H9 (cell line): Measurements from ENCODE around the gene NTN3. TPM values are rescaled to one million over a fixed set of nuclear protein-coding genes. Genes with fewer than 3 reads are reported as not detected.

Experiments used
- DNase-seq: peaks from one replicate; pipeline ENCODE4 v3.0.0-alpha.2; 2017
- H2AFZ ChIP-seq: one replicate; pipeline ENCODE4 v1.6.1; 2013; ENCODE audit warnings: mild to moderate bottlenecking, low read length, control low read depth, moderate library complexity
- H2AK5ac ChIP-seq: 2 replicates; pipeline ENCODE4 v1.6.1; 2013; ENCODE audit warnings: low read length, control low read depth, mixed read lengths; ENCODE audit not compliant: insufficient read length
- H2BK120ac ChIP-seq: one replicate; pipeline ENCODE4 v1.6.1; 2013; ENCODE audit warnings: low read depth, mild to moderate bottlenecking, low read length, control low read depth, inconsistent platforms; ENCODE audit not compliant: poor library complexity, severe bottlenecking
- H2BK12ac ChIP-seq: 2 replicates; pipeline ENCODE4 v1.6.1; 2013; ENCODE audit warnings: low read length, control low read depth, mixed read lengths, low read depth; ENCODE audit not compliant: insufficient read length
- H2BK15ac ChIP-seq: 2 replicates; pipeline ENCODE4 v1.6.1; 2013; ENCODE audit warnings: low read depth, low read length, control low read depth
- H2BK20ac ChIP-seq: one replicate; pipeline ENCODE4 v1.6.1; 2013; ENCODE audit warnings: low read depth, mild to moderate bottlenecking, low read length, control low read depth, inconsistent platforms; ENCODE audit not compliant: poor library complexity, severe bottlenecking
- H2BK5ac ChIP-seq: 2 replicates; pipeline ENCODE4 v1.6.1; 2013; ENCODE audit warnings: low read length, control low read depth, mixed read lengths; ENCODE audit not compliant: insufficient read length
- H3K14ac ChIP-seq: 2 replicates; pipeline ENCODE4 v1.6.1; 2013; ENCODE audit warnings: low read length, control low read depth; ENCODE audit not compliant: insufficient read depth
- H3K18ac ChIP-seq: 2 replicates; pipeline ENCODE4 v1.6.1; 2013; ENCODE audit warnings: low read depth, mild to moderate bottlenecking, mixed read lengths, low read length, control low read depth; ENCODE audit not compliant: insufficient read length
- H3K23ac ChIP-seq: 2 replicates; pipeline ENCODE4 v1.6.1; 2013; ENCODE audit warnings: low read length, control low read depth, mixed read lengths, low read depth; ENCODE audit not compliant: insufficient read length
- H3K23me2 ChIP-seq: 2 replicates; pipeline ENCODE4 v1.6.1; 2013; ENCODE audit warnings: low read depth, mild to moderate bottlenecking, mixed read lengths, low read length, control low read depth; ENCODE audit not compliant: insufficient read length, poor library complexity, severe bottlenecking
- H3K27ac ChIP-seq: 2 replicates; pipeline ENCODE4 v1.5.1; 2013; ENCODE audit warnings: low read length, control low read depth, mixed read lengths, low read depth; ENCODE audit not compliant: insufficient read length
- H3K27me3 ChIP-seq: 2 replicates; pipeline ENCODE4 v1.6.1; 2013; ENCODE audit warnings: low read length, control low read depth, inconsistent platforms; ENCODE audit not compliant: insufficient read depth
- H3K4ac ChIP-seq: 2 replicates; pipeline ENCODE4 v1.6.1; 2013; ENCODE audit warnings: low read depth, mild to moderate bottlenecking, control low read depth, inconsistent platforms, low read length, moderate library complexity
- H3K4me1 ChIP-seq: 2 replicates; pipeline ENCODE4 v1.6.1; 2013; ENCODE audit warnings: low read length, control low read depth, inconsistent platforms; ENCODE audit not compliant: insufficient read depth
- H3K4me2 ChIP-seq: 2 replicates; pipeline ENCODE4 v1.6.1; 2013; ENCODE audit warnings: low read length, control low read depth, mixed read lengths; ENCODE audit not compliant: insufficient read length, insufficient read depth
- H3K56ac ChIP-seq: 2 replicates; pipeline ENCODE4 v1.6.1; 2013; ENCODE audit warnings: low read depth, mild to moderate bottlenecking, mixed read lengths, low read length, control low read depth; ENCODE audit not compliant: insufficient read length
- H3K79me1 ChIP-seq: 2 replicates; pipeline ENCODE4 v1.6.1; 2013; ENCODE audit warnings: low read depth, mild to moderate bottlenecking, moderate library complexity, low read length, control low read depth, inconsistent platforms; ENCODE audit not compliant: insufficient read depth, poor library complexity, severe bottlenecking
- H3K79me2 ChIP-seq: 2 replicates; pipeline ENCODE4 v1.6.1; 2013; ENCODE audit warnings: low read length, control low read depth, inconsistent platforms; ENCODE audit not compliant: insufficient read depth
- H3K9ac ChIP-seq: 2 replicates; pipeline ENCODE4 v1.6.1; 2013; ENCODE audit warnings: low read length, control low read depth, mixed read lengths; ENCODE audit not compliant: insufficient read length; ENCODE audit errors: extremely low read depth
- H3K9me3 ChIP-seq: one replicate; pipeline ENCODE4 v1.6.1; 2013; ENCODE audit warnings: low read depth, low read length, inconsistent platforms; ENCODE audit not compliant: control insufficient read depth
- H3T11ph ChIP-seq: one replicate; pipeline ENCODE4 v1.6.1; 2013; ENCODE audit warnings: mild to moderate bottlenecking, low read length, control low read depth, inconsistent platforms
- H4K20me1 ChIP-seq: one replicate; pipeline ENCODE4 v1.6.1; 2013; ENCODE audit not compliant: control insufficient read depth, insufficient read length, insufficient read depth
- H4K5ac ChIP-seq: 2 replicates; pipeline ENCODE4 v1.6.1; 2013; ENCODE audit warnings: low read depth, mild to moderate bottlenecking, mixed read lengths, low read length, control low read depth; ENCODE audit not compliant: insufficient read length
- H4K8ac ChIP-seq: replicated peaks from 2 replicates; pipeline ENCODE4 v1.6.1; 2013; ENCODE audit warnings: low read length, control low read depth, mixed read lengths, low read depth; ENCODE audit not compliant: insufficient read length
- H4K91ac ChIP-seq: 2 replicates; pipeline ENCODE4 v1.6.1; 2013; ENCODE audit warnings: low read depth, mild to moderate bottlenecking, moderate library complexity, mixed read lengths, low read length, control low read depth; ENCODE audit not compliant: insufficient read length
- H3K27ac Mint-ChIP-seq, 3 experiments: 2 replicates in 2 of 3; 3 replicates in 1 of 3; pipeline ENCODE4 v1.8.0; 2020 to 2021; ENCODE audit warnings: mixed read lengths in 3 of 3, mild to moderate bottlenecking in 1 of 3, moderate library complexity in 1 of 3
- H3K27me3 Mint-ChIP-seq: 2 replicates; pipeline ENCODE4 v1.8.0; 2021; ENCODE audit warnings: low read depth, mild to moderate bottlenecking, moderate library complexity, mixed read lengths
- H3K36me3 Mint-ChIP-seq, 3 experiments: 2 replicates in 2 of 3; 3 replicates in 1 of 3; pipeline ENCODE4 v1.8.0; 2020 to 2021; ENCODE audit warnings: low read depth in 3 of 3, mixed read lengths in 3 of 3; ENCODE audit not compliant: insufficient read depth in 1 of 3
- H3K4me1 Mint-ChIP-seq, 2 experiments: 2 replicates each; pipeline ENCODE4 v1.8.0; 2020; ENCODE audit warnings: mixed read lengths in 2 of 2
- H3K4me3 Mint-ChIP-seq, 2 experiments: 2 replicates in 1 of 2; 3 replicates in 1 of 2; pipeline ENCODE4 v1.8.0; 2020 to 2021; ENCODE audit warnings: mild to moderate bottlenecking in 2 of 2, mixed read lengths in 2 of 2, moderate library complexity in 1 of 2
- H3K9me3 Mint-ChIP-seq, 2 experiments: 2 replicates in 1 of 2; 3 replicates in 1 of 2; pipeline ENCODE4 v1.8.0; 2020; ENCODE audit warnings: mild to moderate bottlenecking in 2 of 2, mixed read lengths in 2 of 2, moderate library complexity in 1 of 2
- WGBS: extraction: QIAGEN DNeasy Blood & Tissue Kit; methylation state at CpG from one replicate; pipeline ENCODE4 v1.1.7; 2013; ENCODE audit warnings: missing lambda C conversion rate, low lambda C conversion rate, mixed read lengths; ENCODE audit not compliant: insufficient read length; ENCODE audit errors: extremely low coverage; 5-methylcytosine and 5-hydroxymethylcytosine counted together
- total RNA-seq: library from RNA; stranded (reverse); gene quantifications from 2 replicates; pipeline ENCODE4 v1.2.1, GENCODE V29; 2021
- TF ChIP-seq, protein P1 (sequence below): fragments of 200-600 bp; sonication (generic); conservative IDR thresholded peaks from 3 replicates; pipeline ENCODE4 v1.8.0; 2021; ENCODE audit warnings: antibody characterized with exemption, mild to moderate bottlenecking

The NTN3 gene
- total RNA-seq, 1 experiment from 2014 or later: 1.3 TPM

GRCh38 chr16:2473446-2473926, 2.4 kb downstream of the NTN3 start:
- peaks cover 18% of the 10 kb centered on the region; the same call in 1 of the 2 replicates for H3K27me3 ChIP-seq
- peak; percentile 45 for DNase-seq
- H3K79me2 ChIP-seq: no peaks in the 10 kb centered on the region
- peak overlapping the region; percentile 61 to 79 for H3K4me3 Mint-ChIP-seq
- H2AFZ ChIP-seq: no peak overlapping the region
- no peak overlapping the region for H2BK12ac ChIP-seq
- no peaks in the 10 kb centered on the region for H3K79me1 ChIP-seq
- peaks cover 52% of the 10 kb centered on the region for H3K27me3 Mint-ChIP-seq
- H3K4me1 ChIP-seq: no peaks in the 10 kb centered on the region
- H4K20me1 ChIP-seq: no peaks in the 10 kb centered on the region
- no peak overlapping the region for H3K14ac ChIP-seq
- no peak overlapping the region for H3K27ac Mint-ChIP-seq
- no peak overlapping the region for H3K23ac ChIP-seq
- no peak overlapping the region for H3K4ac ChIP-seq
- H3K9me3 Mint-ChIP-seq: no peaks in the 10 kb centered on the region
- H3K27ac ChIP-seq: no peak overlapping the region
- H2BK120ac ChIP-seq: no peak overlapping the region
- H3K4me2 ChIP-seq: peak overlapping the region; percentile 29
- WGBS: no CpG with 5 or more reads among the region's 49 CpGs
- TF ChIP-seq, protein P1, sequence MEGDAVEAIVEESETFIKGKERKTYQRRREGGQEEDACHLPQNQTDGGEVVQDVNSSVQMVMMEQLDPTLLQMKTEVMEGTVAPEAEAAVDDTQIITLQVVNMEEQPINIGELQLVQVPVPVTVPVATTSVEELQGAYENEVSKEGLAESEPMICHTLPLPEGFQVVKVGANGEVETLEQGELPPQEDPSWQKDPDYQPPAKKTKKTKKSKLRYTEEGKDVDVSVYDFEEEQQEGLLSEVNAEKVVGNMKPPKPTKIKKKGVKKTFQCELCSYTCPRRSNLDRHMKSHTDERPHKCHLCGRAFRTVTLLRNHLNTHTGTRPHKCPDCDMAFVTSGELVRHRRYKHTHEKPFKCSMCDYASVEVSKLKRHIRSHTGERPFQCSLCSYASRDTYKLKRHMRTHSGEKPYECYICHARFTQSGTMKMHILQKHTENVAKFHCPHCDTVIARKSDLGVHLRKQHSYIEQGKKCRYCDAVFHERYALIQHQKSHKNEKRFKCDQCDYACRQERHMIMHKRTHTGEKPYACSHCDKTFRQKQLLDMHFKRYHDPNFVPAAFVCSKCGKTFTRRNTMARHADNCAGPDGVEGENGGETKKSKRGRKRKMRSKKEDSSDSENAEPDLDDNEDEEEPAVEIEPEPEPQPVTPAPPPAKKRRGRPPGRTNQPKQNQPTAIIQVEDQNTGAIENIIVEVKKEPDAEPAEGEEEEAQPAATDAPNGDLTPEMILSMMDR: no peak
- no peaks in the 10 kb centered on the region for H3K9me3 ChIP-seq
- peaks cover 23 to 28% of the 10 kb centered on the region in 2 experiments for H3K4me1 Mint-ChIP-seq
- H2BK15ac ChIP-seq: no peak overlapping the region
- no peak overlapping the region for H2AK5ac ChIP-seq
- no peak overlapping the region for H3K18ac ChIP-seq
- H3K23me2 ChIP-seq: peaks cover 10% of the 10 kb centered on the region
- no peak overlapping the region for H4K8ac ChIP-seq
- H3K9ac ChIP-seq: no peak overlapping the region
- no peak overlapping the region for H3K56ac ChIP-seq
- H3K36me3 Mint-ChIP-seq: no peaks in the 10 kb centered on the region; a peak in 1 of 7 replicates
- H4K5ac ChIP-seq: no peak overlapping the region
- no peak overlapping the region for H2BK20ac ChIP-seq
- H4K91ac ChIP-seq: no peak overlapping the region
- H2BK5ac ChIP-seq: no peak overlapping the region
- no peak overlapping the region for H3T11ph ChIP-seq
